ENCODE results near the gene RFWD3. TPM values are rescaled to one million over a fixed set of nuclear protein-coding genes. Genes with fewer than 3 reads are reported as not detected.

The RFWD3 gene
- total RNA-seq, 1 donor from 2014 or later = 22.5 TPM

DNA sequence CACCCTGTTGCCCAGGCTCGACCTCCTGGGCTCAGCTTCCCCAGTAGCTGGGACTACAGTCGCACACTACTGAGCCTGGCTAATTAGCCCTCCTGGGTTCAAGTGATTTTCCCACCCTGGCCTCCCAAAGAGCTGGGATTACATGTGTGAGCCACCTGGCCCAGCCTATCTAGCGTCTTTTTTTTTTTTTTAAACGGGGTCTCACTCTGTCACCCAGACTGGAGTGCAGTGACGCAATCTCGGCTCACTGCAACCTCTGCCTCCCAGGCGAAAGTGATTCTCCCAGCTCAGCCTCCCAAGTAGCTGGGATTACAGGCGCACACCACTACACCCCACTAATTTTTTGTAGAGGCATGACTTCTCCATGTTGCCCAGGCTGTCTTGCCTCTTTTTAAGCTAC, 93.1 kb downstream of the RFWD3 start:
- ATAC-seq = peak in 1 of 2 donors; percentile 14

More for the DNA sequence above, 93.1 kb downstream of the RFWD3 start:
- TF ChIP-seq, protein P1, sequence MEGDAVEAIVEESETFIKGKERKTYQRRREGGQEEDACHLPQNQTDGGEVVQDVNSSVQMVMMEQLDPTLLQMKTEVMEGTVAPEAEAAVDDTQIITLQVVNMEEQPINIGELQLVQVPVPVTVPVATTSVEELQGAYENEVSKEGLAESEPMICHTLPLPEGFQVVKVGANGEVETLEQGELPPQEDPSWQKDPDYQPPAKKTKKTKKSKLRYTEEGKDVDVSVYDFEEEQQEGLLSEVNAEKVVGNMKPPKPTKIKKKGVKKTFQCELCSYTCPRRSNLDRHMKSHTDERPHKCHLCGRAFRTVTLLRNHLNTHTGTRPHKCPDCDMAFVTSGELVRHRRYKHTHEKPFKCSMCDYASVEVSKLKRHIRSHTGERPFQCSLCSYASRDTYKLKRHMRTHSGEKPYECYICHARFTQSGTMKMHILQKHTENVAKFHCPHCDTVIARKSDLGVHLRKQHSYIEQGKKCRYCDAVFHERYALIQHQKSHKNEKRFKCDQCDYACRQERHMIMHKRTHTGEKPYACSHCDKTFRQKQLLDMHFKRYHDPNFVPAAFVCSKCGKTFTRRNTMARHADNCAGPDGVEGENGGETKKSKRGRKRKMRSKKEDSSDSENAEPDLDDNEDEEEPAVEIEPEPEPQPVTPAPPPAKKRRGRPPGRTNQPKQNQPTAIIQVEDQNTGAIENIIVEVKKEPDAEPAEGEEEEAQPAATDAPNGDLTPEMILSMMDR (IDR thresholded peaks at IDR 0.05) = no peak
- Histone ChIP-seq H3K27ac (no peak overlapping the region), H3K9me3 (no peaks in the 10 kb centered on the region), H3K27me3 (ENCODE audit: low read depth) (no peaks in the 10 kb centered on the region), H3K36me3 (no peaks in the 10 kb centered on the region), H3K4me3 (no peak overlapping the region), H3K4me1 (peaks cover 21% of the 10 kb centered on the region)
- intact Hi-C loops (cut with DNase I) = no loop called here
- no peak for DNase-seq

Other genes starting within 250 kb of the RFWD3 start
- 1.2 TPM for gene CLEC18B, start 245.4 kb downstream of the RFWD3 start, total RNA-seq
- gene GLG1, start 59.8 kb downstream of the RFWD3 start, total RNA-seq = 110 TPM
- gene MLKL, start 34.0 kb upstream of the RFWD3 start, total RNA-seq = 36.7 TPM
- gene FA2H, start 107.9 kb upstream of the RFWD3 start, total RNA-seq = 2.5 TPM